Upper lobe of right lung (tissue), 1 donor: ENCODE results near the gene NR1I2. TPM values are rescaled to one million over a fixed set of nuclear protein-coding genes. Genes with fewer than 3 reads are reported as not detected.

Source experiments
- ATAC-seq: fragments of 200-7000 bp; cut with Tn5 transposase; one replicate; pipeline ENCODE4 v1.9.1; 2020; ENCODE audit warnings: mild to moderate bottlenecking, moderate library complexity
- DNase-seq: peaks from one replicate; pipeline ENCODE4 v3.0.0-alpha.2; 2020
- H3K27ac ChIP-seq: fragments of 200-600 bp; one replicate; pipeline ENCODE4 v1.8.0; 2022
- H3K27me3 ChIP-seq: fragments of 200-600 bp; one replicate; pipeline ENCODE4 v1.8.0; 2022; ENCODE audit warnings: mild to moderate bottlenecking
- H3K36me3 ChIP-seq: fragments of 200-600 bp; one replicate; pipeline ENCODE4 v1.8.0; 2022
- H3K4me1 ChIP-seq: fragments of 200-600 bp; one replicate; pipeline ENCODE4 v1.8.0; 2022
- H3K4me3 ChIP-seq: fragments of 200-600 bp; one replicate; pipeline ENCODE4 v1.8.0; 2022; ENCODE audit warnings: mild to moderate bottlenecking
- H3K9me3 ChIP-seq: fragments of 200-600 bp; one replicate; pipeline ENCODE4 v1.8.0; 2022
- CTCF ChIP-seq: fragments of 200-600 bp; IDR thresholded peaks from one replicate; pipeline ENCODE4 v1.8.0; 2022; ENCODE audit warnings: antibody characterized with exemption
- intact Hi-C: fragments of 100-400 bp; cut with DNase I; formaldehyde crosslinking; loops from one replicate; pipeline ENCODE4 v1.11.0; 2022
- long read RNA-seq: library from polyadenylated mRNA; unstranded; transcript quantifications from one replicate; pipeline ENCODE4 v2.0.0, GENCODE V29; 2021
- total RNA-seq: library from RNA; stranded (reverse); fragmentation: NEBNext Ultra II Directional; extraction: Animal tissue kit (Norgen Biotek cat#: 25700); gene quantifications from one replicate; pipeline ENCODE4 v1.2.1, GENCODE V29; 2021
- donor health status: DM: no; HTN: yes; CAD: no; lungs with severe emphysema.

Gene NR1I2
- not detected for total RNA-seq
- long read RNA-seq, partial matches to known transcripts: 1 of 1 reads
- long read RNA-seq, other reads (novel, unspliced or antisense): 0 of 1 reads

- Histone ChIP-seq H3K4me3 (no peak within 1 kb of the TSS), H3K27me3 (no peaks in the 10 kb centered on the region), H3K27ac (no peak within 1 kb of the TSS), H3K36me3 (no peaks in the 10 kb centered on the region), H3K4me1 (no peaks in the 10 kb centered on the region), H3K9me3 (no peaks in the 10 kb centered on the region)
- ATAC-seq (no peak), DNase-seq (no peak)
- intact Hi-C loops: no loop called here
- TF ChIP-seq CTCF: no peak
Measured at GRCh38 chr3:119781330-119782198, at the start of gene NR1I2. Gene NR1I2 (plus strand): TSS chr3:119782101.

GRCh38 chr3:119733812-119734211, 48.1 kb upstream of the NR1I2 start:
- TF ChIP-seq CTCF: no peak
- ATAC-seq: no peak

GRCh38 chr3:119738741-119739140, 43.2 kb upstream of the NR1I2 start:
- Histone ChIP-seq H3K27ac (no peak overlapping the region), H3K4me3 (no peak overlapping the region), H3K9me3 (no peaks in the 10 kb centered on the region), H3K27me3 (no peaks in the 10 kb centered on the region), H3K4me1 (no peaks in the 10 kb centered on the region), H3K36me3 (no peaks in the 10 kb centered on the region)
- intact Hi-C loops: no loop called here
- no peak for DNase-seq
- no peak for ATAC-seq
- no peak for TF ChIP-seq CTCF

More at GRCh38 chr3:119733812-119734211, 48.1 kb upstream of the NR1I2 start:
- intact Hi-C loops: no loop called here
- no peak for DNase-seq
- Histone ChIP-seq H3K4me3 (no peak overlapping the region), H3K27ac (no peak overlapping the region), H3K9me3 (no peaks in the 10 kb centered on the region), H3K4me1 (no peaks in the 10 kb centered on the region), H3K27me3 (no peaks in the 10 kb centered on the region), H3K36me3 (no peaks in the 10 kb centered on the region)

- ATAC-seq: peak; percentile 39
- intact Hi-C loops: no loop called here
Measured at GRCh38 chr3:119741657-119742590, 40.0 kb upstream of the NR1I2 start.

More at GRCh38 chr3:119741657-119742590, 40.0 kb upstream of the NR1I2 start:
- Histone ChIP-seq H3K4me1 (no peaks in the 10 kb centered on the region), H3K27ac (no peak overlapping the region), H3K4me3 (no peak overlapping the region), H3K27me3 (no peaks in the 10 kb centered on the region), H3K36me3 (no peaks in the 10 kb centered on the region), H3K9me3 (no peaks in the 10 kb centered on the region)
- no peak for DNase-seq
- no peak for TF ChIP-seq CTCF
